ENCODE data around the gene SF3A2. TPM values are rescaled to one million over a fixed set of nuclear protein-coding genes. Genes with fewer than 3 reads are reported as not detected.

Gene SF3A2
- total RNA-seq, 2 experiments from 2014 or later: 146 to 192 TPM

GRCh38 chr19:2209408-2209807 lies 27.2 kb upstream of the SF3A2 start:
- peaks cover 2% of the 10 kb centered on the region for H3K4me1 Mint-ChIP-seq
- H3K36me3 Mint-ChIP-seq (ENCODE audit: low read depth): peaks cover 14% of the 10 kb centered on the region
- ChIA-PET POLR2A (no interaction called here), CTCF (no interaction called here)
- no peak for DNase-seq
- no peaks in the 10 kb centered on the region for H3K27me3 Mint-ChIP-seq
- no peaks in the 10 kb centered on the region for H3K9me3 Mint-ChIP-seq (ENCODE audit: low read depth)
- no peak overlapping the region for H3K4me3 Mint-ChIP-seq
- H3K27ac Mint-ChIP-seq: no peak overlapping the region
- ATAC-seq: no peak
- intact Hi-C loops (cut with DNase I, micrococcal nuclease): no loop called here

GRCh38 chr19:2210206-2210605 lies 26.4 kb upstream of the SF3A2 start:
- DNase-seq (no peak), ATAC-seq (no peak)
- CTCF ChIA-PET: no interaction called here
- Mint-ChIP-seq H3K27ac (no peak overlapping the region), H3K4me1 (peaks cover 9% of the 10 kb centered on the region), H3K27me3 (no peaks in the 10 kb centered on the region), H3K9me3 (ENCODE audit: low read depth) (no peaks in the 10 kb centered on the region), H3K36me3 (ENCODE audit: low read depth) (peaks cover 19% of the 10 kb centered on the region), H3K4me3 (no peak overlapping the region)
- intact Hi-C loops (cut with DNase I, micrococcal nuclease): no loop called here
- POLR2A ChIA-PET: no interaction called here

GRCh38 chr19:2210987-2211740 lies 25.5 kb upstream of the SF3A2 start:
- ATAC-seq (no peak), DNase-seq (no peak)
- no peak overlapping the region for H3K27ac Mint-ChIP-seq
- ChIA-PET CTCF (no interaction called here), POLR2A (no interaction called here)
- no peaks in the 10 kb centered on the region for H3K9me3 Mint-ChIP-seq (ENCODE audit: low read depth)
- intact Hi-C loops (cut with DNase I, micrococcal nuclease): no loop called here
- no peaks in the 10 kb centered on the region for H3K27me3 Mint-ChIP-seq
- H3K4me1 Mint-ChIP-seq: peaks cover 17% of the 10 kb centered on the region
- no peak overlapping the region for H3K4me3 Mint-ChIP-seq
- H3K36me3 Mint-ChIP-seq (ENCODE audit: low read depth): peaks cover 28% of the 10 kb centered on the region

- CTCF ChIA-PET: interaction anchor here (0.5 to 0.7 kb wide), 2 partner anchors 179 to 195 kb away, joined by 3 to 4 read pairs; no protein-coding TSS in a partner anchor
- DNase-seq (no peak), ATAC-seq (no peak)
- peaks cover 35% of the 10 kb centered on the region for H3K36me3 Mint-ChIP-seq (ENCODE audit: low read depth)
- intact Hi-C loops (cut with DNase I, micrococcal nuclease): no loop called here
- no peak overlapping the region for H3K4me3 Mint-ChIP-seq
- H3K4me1 Mint-ChIP-seq: peaks cover 17% of the 10 kb centered on the region
- H3K27ac Mint-ChIP-seq: no peak overlapping the region
- no peaks in the 10 kb centered on the region for H3K27me3 Mint-ChIP-seq
- H3K9me3 Mint-ChIP-seq (ENCODE audit: low read depth): no peaks in the 10 kb centered on the region
- POLR2A ChIA-PET: no interaction called here
Measured at GRCh38 chr19:2212861-2213711, 23.5 kb upstream of the SF3A2 start.

GRCh38 chr19:2213799-2214198 lies 22.8 kb upstream of the SF3A2 start:
- intact Hi-C loops (cut with DNase I, micrococcal nuclease): no loop called here
- H3K27me3 Mint-ChIP-seq: no peaks in the 10 kb centered on the region
- no peak overlapping the region for H3K4me3 Mint-ChIP-seq
- peaks cover 17% of the 10 kb centered on the region for H3K4me1 Mint-ChIP-seq
- peaks cover 35% of the 10 kb centered on the region for H3K36me3 Mint-ChIP-seq (ENCODE audit: low read depth)
- H3K27ac Mint-ChIP-seq: no peak overlapping the region
- no peaks in the 10 kb centered on the region for H3K9me3 Mint-ChIP-seq (ENCODE audit: low read depth)
- ATAC-seq (no peak), DNase-seq (no peak)
- ChIA-PET CTCF (interaction anchor here (0.5 kb wide), 1 partner anchor 196 kb away, joined by 3 read pairs; no protein-coding TSS in a partner anchor), POLR2A (no interaction called here)

- intact Hi-C loops (cut with DNase I, micrococcal nuclease): no loop called here
- H3K36me3 Mint-ChIP-seq (ENCODE audit: low read depth): peaks cover 35% of the 10 kb centered on the region
- DNase-seq: no peak
- H3K27me3 Mint-ChIP-seq: no peaks in the 10 kb centered on the region
- peaks cover 17% of the 10 kb centered on the region for H3K4me1 Mint-ChIP-seq
- ChIA-PET POLR2A (no interaction called here), CTCF (no interaction called here)
- ATAC-seq: no peak
- H3K9me3 Mint-ChIP-seq (ENCODE audit: low read depth): no peaks in the 10 kb centered on the region
- H3K4me3 Mint-ChIP-seq: no peak overlapping the region
- no peak overlapping the region for H3K27ac Mint-ChIP-seq
Measured at GRCh38 chr19:2214251-2214650, 22.4 kb upstream of the SF3A2 start.

- Mint-ChIP-seq H3K4me3 (no peak overlapping the region), H3K27me3 (no peaks in the 10 kb centered on the region), H3K9me3 (ENCODE audit: low read depth) (no peaks in the 10 kb centered on the region), H3K36me3 (ENCODE audit: low read depth) (peaks cover 41% of the 10 kb centered on the region), H3K4me1 (peaks cover 17% of the 10 kb centered on the region), H3K27ac (peak overlapping the region; percentile 8)
- ChIA-PET CTCF (interaction anchor here (0.7 kb wide), 1 partner anchor 74 kb away, joined by 3 read pairs; no protein-coding TSS in a partner anchor), POLR2A (interaction anchor here (0.5 to 1.5 kb wide), 3 partner anchors 20 to 139 kb away, joined by 4 to 7 read pairs (median 5); partner anchors contain the start of gene PLEKHJ1)
- peak; percentile 53 for DNase-seq
- ATAC-seq: peak; percentile 64
- intact Hi-C loops (cut with DNase I, micrococcal nuclease): no loop called here
Measured at GRCh38 chr19:2215281-2215751, 21.3 kb upstream of the SF3A2 start.

GRCh38 chr19:2216361-2217225 lies 20.0 kb upstream of the SF3A2 start:
- POLR2A ChIA-PET: interaction anchor here (0.6 to 1.5 kb wide), 3 partner anchors 19 to 485 kb away, joined by 4 to 7 read pairs (median 5); partner anchors contain the start of gene PLEKHJ1
- H3K9me3 Mint-ChIP-seq (ENCODE audit: low read depth): no peaks in the 10 kb centered on the region
- H3K36me3 Mint-ChIP-seq (ENCODE audit: low read depth): peaks cover 37% of the 10 kb centered on the region
- H3K4me3 Mint-ChIP-seq: no peak overlapping the region
- DNase-seq (no peak), ATAC-seq (no peak)
- CTCF ChIA-PET: interaction anchor here (0.6 kb wide), 1 partner anchor 61 kb away, joined by 3 read pairs; no protein-coding TSS in a partner anchor
- no peaks in the 10 kb centered on the region for H3K27me3 Mint-ChIP-seq
- peaks cover 17% of the 10 kb centered on the region for H3K4me1 Mint-ChIP-seq
- no peak overlapping the region for H3K27ac Mint-ChIP-seq
- intact Hi-C loops (cut with DNase I, micrococcal nuclease): no loop called here

- Mint-ChIP-seq H3K27ac (no peak overlapping the region), H3K9me3 (ENCODE audit: low read depth) (no peaks in the 10 kb centered on the region), H3K27me3 (no peaks in the 10 kb centered on the region), H3K4me1 (peaks cover 17% of the 10 kb centered on the region), H3K4me3 (no peak overlapping the region), H3K36me3 (ENCODE audit: low read depth) (peaks cover 32% of the 10 kb centered on the region)
- ChIA-PET POLR2A (no interaction called here), CTCF (no interaction called here)
- no peak for ATAC-seq
- intact Hi-C loops (cut with DNase I, micrococcal nuclease): no loop called here
- no peak for DNase-seq
Measured at GRCh38 chr19:2217591-2217990, 19.0 kb upstream of the SF3A2 start.

GRCh38 chr19:2219726-2220125 lies 16.9 kb upstream of the SF3A2 start:
- ATAC-seq (no peak), DNase-seq (no peak)
- no peaks in the 10 kb centered on the region for H3K9me3 Mint-ChIP-seq (ENCODE audit: low read depth)
- intact Hi-C loops (cut with DNase I, micrococcal nuclease): no loop called here
- CTCF ChIA-PET: interaction anchor here (0.6 kb wide), 1 partner anchor 529 kb away, joined by 4 read pairs; no protein-coding TSS in a partner anchor
- H3K27me3 Mint-ChIP-seq: no peaks in the 10 kb centered on the region
- peaks cover 13% of the 10 kb centered on the region for H3K4me1 Mint-ChIP-seq
- no peak overlapping the region for H3K27ac Mint-ChIP-seq
- no peak overlapping the region for H3K4me3 Mint-ChIP-seq
- peaks cover 37% of the 10 kb centered on the region for H3K36me3 Mint-ChIP-seq (ENCODE audit: low read depth)
- POLR2A ChIA-PET: no interaction called here

GRCh38 chr19:2221250-2221831 lies 15.3 kb upstream of the SF3A2 start:
- no peak overlapping the region for H3K4me3 Mint-ChIP-seq
- intact Hi-C loops (cut with DNase I, micrococcal nuclease): no loop called here
- no peaks in the 10 kb centered on the region for H3K4me1 Mint-ChIP-seq
- no peak for ATAC-seq
- DNase-seq: no peak
- no peak overlapping the region for H3K27ac Mint-ChIP-seq
- H3K27me3 Mint-ChIP-seq: no peaks in the 10 kb centered on the region
- ChIA-PET CTCF (interaction anchor here (0.6 kb wide), 1 partner anchor 199 kb away, joined by 3 read pairs; no protein-coding TSS in a partner anchor), POLR2A (no interaction called here)
- no peaks in the 10 kb centered on the region for H3K9me3 Mint-ChIP-seq (ENCODE audit: low read depth)
- H3K36me3 Mint-ChIP-seq (ENCODE audit: low read depth): peaks cover 33% of the 10 kb centered on the region
